ENCODE results near the gene MAD2L2.
A peak's percentile ranks its signal among the peaks of the same experiment; 100 is the strongest.

The MAD2L2 gene

GRCh38 chr1:11681071-11681771 lies at the start of gene MAD2L2:
Gene MAD2L2 (minus strand): TSS chr1:11681148. CDS start chr1:11680601, 547 bp downstream.
- peak; percentile 67 to 88 (median 78) for DNase-seq (ENCODE audit: low read depth in 3 of 3, low spot score in 1 of 3)

GRCh38 chr1:11730429-11730891 lies 49.5 kb upstream of the MAD2L2 start:
- DNase-seq (ENCODE audit: low read depth in 3 of 3, low spot score in 1 of 3), result no peak

- no peak for DNase-seq (ENCODE audit: low read depth in 3 of 3, low spot score in 1 of 3)
These were observed 48.8 kb upstream of the MAD2L2 start for GRCh38 chr1:11729498-11730428.

DNA sequence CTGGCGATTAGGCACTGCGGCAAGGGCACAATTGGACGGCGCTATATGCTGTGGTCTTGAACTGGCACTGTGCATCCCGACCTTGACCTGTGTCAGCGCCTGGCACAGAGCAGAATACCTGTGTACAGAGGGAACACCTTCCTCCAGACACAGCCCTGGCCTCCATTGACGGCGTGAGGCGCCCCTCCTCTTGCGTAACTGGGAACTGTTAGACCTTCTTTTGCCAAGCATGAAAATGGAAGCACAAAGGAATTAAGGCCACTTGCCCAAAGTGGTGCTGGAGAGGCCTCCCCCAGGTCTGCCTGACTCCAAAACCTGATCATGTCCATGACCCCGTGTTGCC lies 48.2 kb upstream of the MAD2L2 start:
- DNase-seq (ENCODE audit: low read depth in 3 of 3, low spot score in 1 of 3), result no peak

GRCh38 chr1:11728126-11728806 lies 47.3 kb upstream of the MAD2L2 start:
- DNase-seq (ENCODE audit: low read depth in 3 of 3, low spot score in 1 of 3), result no peak

DNA sequence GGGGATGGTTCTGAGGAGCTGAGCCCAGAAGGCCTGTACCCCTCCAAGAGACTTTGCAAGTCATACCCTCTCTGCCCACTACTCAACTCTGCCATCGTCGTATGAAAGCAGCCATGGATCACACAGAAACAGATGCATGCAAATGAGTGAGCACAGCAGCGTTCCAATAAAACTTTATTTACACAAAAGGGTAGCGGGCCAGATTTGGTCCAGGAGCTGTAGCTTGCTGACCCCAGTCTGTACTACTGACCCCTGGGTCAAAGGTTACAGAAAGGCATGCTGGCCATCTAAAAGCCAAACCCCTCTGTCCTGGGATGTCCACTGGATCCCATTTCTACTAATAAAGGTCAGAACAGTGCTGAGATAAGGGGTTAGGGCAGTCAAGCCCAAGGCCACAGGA lies 46.2 kb upstream of the MAD2L2 start:
- DNase-seq (ENCODE audit: low read depth in 3 of 3, low spot score in 1 of 3), result no peak

DNA sequence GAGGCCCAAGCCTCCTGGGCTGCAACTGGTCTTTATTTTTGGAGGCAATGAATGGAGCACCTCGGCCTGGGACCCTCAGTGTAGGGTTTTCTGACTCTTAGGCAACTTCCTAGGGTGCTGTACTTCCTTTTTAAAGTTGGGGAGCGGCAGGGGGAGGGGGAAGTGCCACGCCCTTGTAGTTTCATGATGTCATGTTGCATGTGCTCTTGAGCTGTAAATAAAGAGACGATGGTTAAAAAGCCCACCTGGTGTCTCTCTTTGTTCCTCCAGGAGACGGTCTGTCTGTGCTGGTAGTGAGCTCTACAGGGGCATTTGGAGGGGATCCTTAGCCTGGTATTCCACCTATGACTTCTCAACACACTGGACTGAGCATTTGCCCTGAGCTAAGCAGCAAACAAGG lies 44.7 kb upstream of the MAD2L2 start:
- DNase-seq (ENCODE audit: low read depth in 3 of 3, low spot score in 1 of 3), result no peak

DNA sequence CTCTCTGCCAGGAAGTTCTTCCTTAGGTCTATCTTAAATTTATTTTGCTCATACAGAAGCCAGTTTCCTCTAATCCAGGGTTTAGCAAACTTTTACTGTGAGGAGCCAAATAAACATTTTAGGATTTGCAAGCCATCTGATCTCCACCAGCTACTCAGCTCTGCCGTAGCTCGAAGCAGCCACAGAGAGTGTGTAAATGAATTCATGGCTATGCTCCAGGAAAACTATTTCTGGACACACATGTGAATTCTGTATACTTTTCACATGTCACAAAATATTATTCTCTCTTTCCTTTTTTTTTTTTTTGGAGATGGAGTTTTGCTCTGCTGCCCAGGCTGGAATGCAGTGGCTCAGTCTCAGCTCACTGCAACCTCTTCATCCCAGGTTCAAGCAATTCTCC lies 41.6 kb upstream of the MAD2L2 start:
- DNase-seq (ENCODE audit: low read depth in 3 of 3, low spot score in 1 of 3), result no peak

DNA sequence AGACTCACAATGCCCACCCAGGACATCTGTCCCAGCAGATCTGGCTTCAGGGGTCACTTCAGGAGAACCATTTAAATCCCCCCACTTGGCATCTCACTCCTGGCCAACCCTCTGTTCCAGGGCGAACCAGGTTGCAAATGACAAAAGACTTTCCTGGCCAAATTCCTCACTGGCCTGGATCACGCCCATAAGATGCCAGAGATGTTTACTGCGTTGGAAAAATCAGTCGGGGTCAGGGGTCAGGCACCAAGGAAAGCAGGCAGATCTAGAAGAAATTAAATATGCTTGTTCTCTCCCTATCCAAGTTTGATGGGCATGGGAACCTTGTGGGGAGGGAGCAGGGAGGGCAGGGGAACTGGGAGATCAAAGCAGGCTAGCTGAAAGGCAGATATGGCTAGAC lies 40.4 kb upstream of the MAD2L2 start:
- DNase-seq (ENCODE audit: low read depth in 3 of 3, low spot score in 1 of 3), result no peak

GRCh38 chr1:11720525-11720924 lies 39.6 kb upstream of the MAD2L2 start:
- no peak for DNase-seq (ENCODE audit: low read depth in 3 of 3, low spot score in 1 of 3)

- no peak for DNase-seq (ENCODE audit: low read depth in 3 of 3, low spot score in 1 of 3)
These were observed 39.1 kb upstream of the MAD2L2 start for GRCh38 chr1:11720033-11720376.

DNA sequence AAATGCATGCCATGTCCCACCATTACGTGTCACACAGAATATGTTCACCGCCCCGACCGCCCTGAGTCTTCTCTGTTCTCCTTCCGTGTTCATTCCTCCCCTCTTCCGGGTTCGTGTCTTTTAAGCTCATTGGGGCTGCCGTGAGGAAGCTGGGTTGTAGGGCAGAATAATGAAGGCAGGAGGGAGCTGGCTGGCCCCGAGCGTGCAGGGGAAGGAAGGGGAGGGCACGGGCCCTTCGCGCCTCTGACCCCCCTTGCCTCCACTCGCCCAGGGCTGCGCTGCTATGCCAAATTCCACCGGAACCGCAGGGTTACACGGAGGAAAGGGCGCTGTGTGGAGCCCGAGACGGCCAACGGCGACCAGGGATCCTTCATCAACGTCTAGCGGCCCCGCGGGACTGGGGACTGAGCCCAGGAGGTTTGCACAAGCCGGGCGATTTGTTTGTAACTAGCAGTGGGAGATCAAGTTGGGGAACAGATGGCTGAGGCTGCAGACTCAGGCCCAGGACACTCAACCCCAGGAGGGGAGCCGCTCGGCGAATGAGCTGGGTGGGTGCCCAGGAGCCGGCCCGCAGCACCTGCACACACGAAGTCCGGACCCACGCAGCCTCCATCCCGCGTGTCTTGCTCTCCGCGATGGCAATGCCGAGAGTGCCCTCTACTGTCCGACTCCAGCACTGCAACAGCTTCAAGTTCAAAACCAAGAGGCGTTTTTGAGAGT lies 38.5 kb upstream of the MAD2L2 start:
- DNase-seq (ENCODE audit: low read depth in 3 of 3, low spot score in 1 of 3), result peak; percentile 56 to 85 (median 76)

- DNase-seq (ENCODE audit: low read depth in 3 of 3, low spot score in 1 of 3), result no peak
These were observed 34.1 kb upstream of the MAD2L2 start for GRCh38 chr1:11714831-11715575.

DNA sequence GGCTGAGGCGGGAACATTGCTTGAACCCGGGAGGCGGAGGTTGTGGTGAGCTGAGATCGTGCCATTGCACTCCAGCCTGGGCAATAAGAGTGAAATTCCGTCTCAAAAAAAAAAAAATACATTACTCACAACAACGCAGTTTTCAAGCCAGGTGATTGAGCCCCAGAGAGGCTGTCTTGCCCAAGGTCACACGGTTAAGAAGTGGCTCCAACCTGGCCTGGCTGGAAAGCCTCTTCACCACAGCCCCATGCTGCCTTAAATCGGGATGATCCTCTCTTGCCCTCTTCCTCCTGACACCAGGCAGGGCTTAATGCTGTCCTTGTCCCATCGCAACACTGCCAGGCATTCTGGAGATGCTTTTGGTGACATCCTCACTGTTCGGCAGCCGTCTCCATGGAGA lies 32.1 kb upstream of the MAD2L2 start:
- DNase-seq (ENCODE audit: low read depth in 3 of 3, low spot score in 1 of 3), result no peak

DNA sequence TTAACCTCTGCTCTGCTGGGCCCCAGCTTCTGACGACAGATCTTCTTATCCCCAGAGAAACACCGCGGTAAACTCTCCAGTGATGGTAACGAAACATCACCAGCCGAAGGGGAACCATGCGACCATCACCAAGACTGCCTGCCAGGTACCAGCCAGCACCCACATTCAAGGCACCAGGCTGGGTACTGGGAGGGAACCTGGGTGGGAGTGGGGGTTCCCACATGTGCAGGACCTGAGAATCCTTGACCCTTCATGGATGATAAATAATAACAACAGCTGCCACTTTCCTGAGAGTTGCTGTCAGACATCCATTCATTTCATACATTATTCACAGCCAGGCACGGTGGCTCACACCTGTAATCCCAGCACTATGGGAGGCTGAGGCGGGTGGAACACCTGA lies 31.3 kb upstream of the MAD2L2 start:
- no peak for DNase-seq (ENCODE audit: low read depth in 3 of 3, low spot score in 1 of 3)

DNA sequence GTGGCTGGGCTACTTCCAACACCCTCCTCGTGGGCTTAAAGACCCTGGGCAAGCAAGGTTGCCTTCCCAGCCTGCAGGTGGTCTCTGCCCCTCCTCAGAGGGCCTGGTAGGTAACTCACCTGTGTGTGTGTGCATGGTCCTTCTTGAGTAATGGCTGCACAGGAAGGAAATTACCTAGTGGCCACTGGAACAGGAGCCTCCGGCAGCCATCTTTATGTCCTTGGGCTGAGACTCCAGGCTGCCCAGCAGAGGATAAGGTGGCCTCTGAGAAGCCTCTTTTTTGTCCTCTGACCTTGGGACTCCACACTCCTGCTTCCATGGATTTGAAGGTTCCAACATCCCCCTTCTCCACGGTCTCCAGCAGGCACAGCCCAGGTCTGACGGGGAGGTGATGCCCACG lies 30.5 kb upstream of the MAD2L2 start:
- DNase-seq (ENCODE audit: low read depth in 3 of 3, low spot score in 1 of 3), result no peak

GRCh38 chr1:11708554-11709350 lies 27.8 kb upstream of the MAD2L2 start:
- DNase-seq (ENCODE audit: low read depth in 3 of 3, low spot score in 1 of 3), result no peak

GRCh38 chr1:11707621-11708276 lies 26.8 kb upstream of the MAD2L2 start:
- DNase-seq (ENCODE audit: low read depth in 3 of 3, low spot score in 1 of 3), result no peak

DNA sequence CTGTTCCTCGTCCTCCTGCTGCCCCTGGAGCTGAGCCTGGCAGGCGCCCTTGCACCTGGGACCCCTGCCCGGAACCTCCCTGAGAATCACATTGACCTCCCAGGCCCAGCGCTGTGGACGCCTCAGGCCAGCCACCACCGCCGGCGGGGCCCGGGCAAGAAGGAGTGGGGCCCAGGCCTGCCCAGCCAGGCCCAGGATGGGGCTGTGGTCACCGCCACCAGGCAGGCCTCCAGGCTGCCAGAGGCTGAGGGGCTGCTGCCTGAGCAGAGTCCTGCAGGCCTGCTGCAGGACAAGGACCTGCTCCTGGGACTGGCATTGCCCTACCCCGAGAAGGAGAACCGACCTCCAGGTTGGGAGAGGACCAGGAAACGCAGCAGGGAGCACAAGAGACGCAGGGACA lies 25.3 kb upstream of the MAD2L2 start:
- DNase-seq (ENCODE audit: low read depth in 3 of 3, low spot score in 1 of 3), result no peak
